ENCODE results near the gene OCRL.

OCRL gene

DNA sequence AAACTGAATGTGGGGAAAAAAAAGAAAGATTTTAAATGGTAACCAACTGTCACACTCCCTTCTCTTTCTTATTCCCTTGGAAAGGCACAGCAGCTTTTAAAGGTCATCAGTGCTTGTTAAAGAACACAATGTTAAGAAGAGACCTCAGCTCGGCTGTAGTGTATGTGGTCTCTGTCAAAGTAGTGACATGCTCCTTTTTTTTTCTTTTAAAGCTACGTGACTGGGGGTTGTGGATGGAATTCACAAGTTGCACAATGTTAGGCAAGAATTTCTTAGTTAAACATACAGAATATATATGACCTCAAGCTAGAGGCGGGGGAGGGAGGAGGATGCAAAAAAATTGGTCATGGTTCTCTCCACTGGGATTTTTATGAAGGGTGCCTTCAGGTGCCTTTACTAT lies 45.6 kb downstream of the OCRL start:
- no peaks in the 10 kb centered on the region for H3K36me3 Mint-ChIP-seq
- no peaks in the 10 kb centered on the region for H3K9me3 Mint-ChIP-seq

DNA sequence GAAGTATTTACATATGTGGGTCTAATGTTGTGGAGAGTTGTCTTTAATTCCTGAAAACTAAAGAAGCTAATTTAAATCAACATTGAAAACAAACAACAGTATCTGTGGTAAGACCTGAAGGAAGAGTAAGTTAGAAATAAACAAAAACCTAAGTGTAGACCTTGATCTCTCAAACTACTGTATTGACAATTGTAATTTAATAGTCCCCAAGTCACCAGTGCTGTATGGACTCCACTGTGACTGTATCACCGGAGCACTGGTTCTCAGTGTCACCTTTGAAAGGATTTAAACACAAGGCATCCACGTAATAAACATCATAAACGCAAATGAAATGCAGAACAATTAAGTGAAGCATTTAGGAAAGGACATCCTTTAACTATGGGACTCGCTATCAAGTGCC lies 46.4 kb downstream of the OCRL start:
- H3K9me3 Mint-ChIP-seq, result no peaks in the 10 kb centered on the region
- CTCF ChIA-PET, result no interaction called here
- no peaks in the 10 kb centered on the region for H3K27me3 Mint-ChIP-seq
- no peak overlapping the region for H3K4me3 Mint-ChIP-seq
- H3K4me1 Mint-ChIP-seq, result no peaks in the 10 kb centered on the region
- H3K36me3 Mint-ChIP-seq, result no peaks in the 10 kb centered on the region
- H3K27ac Mint-ChIP-seq, result no peak overlapping the region
- DNase-seq, result no peak

More for the DNA sequence above, 45.6 kb downstream of the OCRL start:
- no peak overlapping the region for H3K4me3 Mint-ChIP-seq
- no peaks in the 10 kb centered on the region for H3K27me3 Mint-ChIP-seq
- H3K27ac Mint-ChIP-seq, result no peak overlapping the region
- CTCF ChIA-PET, result no interaction called here
- DNase-seq, result no peak
- H3K4me1 Mint-ChIP-seq, result no peaks in the 10 kb centered on the region

DNA sequence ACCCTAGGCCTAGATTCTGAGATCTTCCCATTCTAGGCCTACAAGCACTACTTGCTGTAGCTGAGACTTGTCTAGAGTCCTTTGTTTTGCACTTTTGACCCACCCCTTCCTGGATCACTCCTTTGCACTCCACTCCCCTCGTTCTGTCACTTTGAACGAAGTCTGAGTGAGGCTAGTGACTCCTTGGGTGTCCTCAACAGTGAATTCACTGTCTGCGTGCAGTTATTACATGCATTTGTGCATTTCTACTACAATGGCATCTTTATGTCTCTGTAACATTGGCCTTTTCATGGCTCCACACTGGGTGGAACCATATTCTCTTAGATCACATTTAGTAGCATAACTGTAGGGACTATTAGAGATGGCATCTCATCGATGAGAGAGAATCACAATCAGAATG lies 50.5 kb downstream of the OCRL start:
- Mint-ChIP-seq H3K4me3 (no peak overlapping the region), H3K27me3 (no peaks in the 10 kb centered on the region), H3K4me1 (peaks cover 5% of the 10 kb centered on the region), H3K9me3 (no peaks in the 10 kb centered on the region), H3K27ac (no peak overlapping the region), H3K36me3 (no peaks in the 10 kb centered on the region)
- no peak for DNase-seq
- CTCF ChIA-PET, result no interaction called here

DNA sequence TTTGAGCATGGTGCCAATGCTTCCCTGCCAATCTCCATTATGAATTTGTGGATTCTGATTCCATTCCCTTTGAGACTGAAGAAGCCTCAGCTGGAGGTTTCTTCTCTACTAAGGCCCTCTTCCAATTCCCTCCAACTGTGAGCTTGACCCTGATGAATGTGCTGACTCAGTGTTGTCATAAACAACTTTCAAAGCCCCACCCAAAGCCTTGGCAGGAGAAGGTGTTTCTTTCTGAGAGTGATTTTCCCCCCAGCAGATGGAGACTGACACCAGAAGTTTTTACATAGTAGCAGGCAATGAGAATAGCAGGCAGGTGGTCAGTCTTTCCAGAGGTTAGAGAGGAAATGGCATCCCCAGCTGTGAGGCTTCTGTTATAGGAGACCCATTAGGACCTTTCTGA lies 53.1 kb downstream of the OCRL start:
- Mint-ChIP-seq H3K9me3 (no peaks in the 10 kb centered on the region), H3K4me3 (no peak overlapping the region), H3K36me3 (no peaks in the 10 kb centered on the region), H3K27ac (no peak overlapping the region), H3K27me3 (no peaks in the 10 kb centered on the region), H3K4me1 (peaks cover 5% of the 10 kb centered on the region)
- no peak for DNase-seq
- CTCF ChIA-PET, result interaction anchor here (2.0 kb wide), 1 partner anchor 8 kb away, joined by 7 read pairs; no protein-coding TSS in a partner anchor

DNA sequence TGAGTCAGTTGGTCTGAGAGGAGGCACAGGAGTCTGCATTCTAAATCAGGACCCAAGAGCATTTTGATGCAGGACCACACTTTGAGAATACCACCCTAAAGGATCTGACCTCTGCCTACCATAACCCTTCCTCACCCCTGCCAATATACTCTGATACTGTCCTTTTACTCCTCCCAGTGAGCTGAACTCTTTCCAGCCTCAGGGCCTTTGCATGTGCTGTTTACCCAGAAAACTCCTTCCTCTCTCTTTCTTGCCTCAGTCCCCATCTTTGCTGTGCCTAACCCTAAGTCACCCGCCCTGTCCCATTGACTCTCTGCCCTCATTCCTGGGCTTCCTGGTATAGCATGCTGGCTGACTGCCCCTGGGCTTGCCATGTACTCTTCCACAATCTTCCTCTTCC lies 54.7 kb downstream of the OCRL start:
- Mint-ChIP-seq H3K9me3 (no peaks in the 10 kb centered on the region), H3K27me3 (no peaks in the 10 kb centered on the region), H3K27ac (no peak overlapping the region), H3K4me1 (peaks cover 5% of the 10 kb centered on the region), H3K36me3 (no peaks in the 10 kb centered on the region), H3K4me3 (no peak overlapping the region)
- DNase-seq, result no peak
- CTCF ChIA-PET, result no interaction called here

DNA sequence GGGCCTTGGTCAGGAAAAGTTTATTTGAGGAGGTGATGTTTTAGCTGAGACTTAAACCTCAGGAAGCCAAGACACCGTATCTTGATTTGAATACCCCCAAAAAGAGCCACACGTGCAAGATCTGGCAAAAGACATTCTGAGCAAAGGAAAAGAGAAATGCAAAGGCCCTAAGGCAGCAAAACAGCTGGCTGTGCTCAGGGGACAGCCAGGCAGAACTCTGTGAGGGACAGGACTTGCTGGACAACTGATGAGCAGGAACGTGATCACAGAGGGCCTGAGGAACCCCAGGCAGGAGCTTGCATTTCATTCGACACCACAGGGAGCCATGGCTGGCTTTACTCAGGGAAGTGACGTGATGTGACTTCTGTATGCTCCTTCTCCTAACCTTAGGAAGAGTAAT lies 56.0 kb downstream of the OCRL start:
- Mint-ChIP-seq H3K4me3 (no peak overlapping the region), H3K4me1 (peaks cover 5% of the 10 kb centered on the region), H3K27me3 (no peaks in the 10 kb centered on the region), H3K36me3 (no peaks in the 10 kb centered on the region), H3K27ac (no peak overlapping the region), H3K9me3 (no peaks in the 10 kb centered on the region)
- CTCF ChIA-PET, result no interaction called here
- DNase-seq, result no peak

DNA sequence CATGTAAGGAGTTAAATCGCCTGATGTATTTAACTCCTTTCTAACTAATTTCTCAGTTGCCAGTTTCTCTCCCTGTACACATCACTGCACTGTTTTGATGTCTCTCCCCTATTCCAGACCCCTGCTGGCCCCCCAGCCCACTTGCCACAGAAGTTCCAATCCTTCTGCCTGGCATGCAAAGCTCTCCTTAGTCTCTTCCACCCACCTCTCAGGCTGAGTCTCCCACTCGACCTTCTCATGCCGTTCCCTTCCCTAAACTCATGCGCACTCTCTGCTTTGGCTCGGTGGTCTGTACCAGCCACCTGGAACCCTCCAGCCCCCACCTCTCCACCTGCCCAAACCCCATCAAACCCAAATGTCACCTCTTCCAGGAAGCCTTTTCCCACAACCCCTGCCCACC lies 57.8 kb downstream of the OCRL start:
- H3K4me3 Mint-ChIP-seq, result no peak overlapping the region
- H3K27ac Mint-ChIP-seq, result no peak overlapping the region
- no peaks in the 10 kb centered on the region for H3K36me3 Mint-ChIP-seq
- no peaks in the 10 kb centered on the region for H3K9me3 Mint-ChIP-seq
- H3K4me1 Mint-ChIP-seq, result peaks cover 7% of the 10 kb centered on the region
- peaks cover 4% of the 10 kb centered on the region for H3K27me3 Mint-ChIP-seq
- CTCF ChIA-PET, result interaction anchor here (1.3 kb wide), 1 partner anchor 11 kb away, joined by 3 read pairs; no protein-coding TSS in a partner anchor
- DNase-seq, result no peak

DNA sequence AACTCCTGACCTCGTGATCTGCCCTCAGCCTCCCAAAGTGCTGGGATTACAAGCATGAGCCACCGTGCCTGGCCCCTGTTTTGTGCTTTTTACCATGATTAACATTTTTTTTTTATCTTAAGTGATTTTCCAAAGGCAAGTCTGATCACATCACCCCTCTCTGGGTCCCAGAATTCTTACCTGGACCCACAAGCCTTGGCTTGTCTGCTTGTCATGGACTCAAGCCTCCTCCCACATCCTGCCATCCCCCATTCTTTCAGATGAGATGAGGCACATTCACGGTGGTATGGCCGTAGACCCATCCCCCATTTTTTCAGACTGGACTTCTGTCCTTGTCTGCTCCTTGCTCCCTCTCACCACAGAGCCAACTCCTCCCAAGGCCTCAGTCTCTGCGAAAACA lies 59.4 kb downstream of the OCRL start:
- H3K27me3 Mint-ChIP-seq, result peaks cover 7% of the 10 kb centered on the region
- no peaks in the 10 kb centered on the region for H3K36me3 Mint-ChIP-seq
- H3K4me1 Mint-ChIP-seq, result peaks cover 12% of the 10 kb centered on the region
- H3K9me3 Mint-ChIP-seq, result no peaks in the 10 kb centered on the region
- no peak for DNase-seq
- no peak overlapping the region for H3K4me3 Mint-ChIP-seq
- CTCF ChIA-PET, result no interaction called here
- no peak overlapping the region for H3K27ac Mint-ChIP-seq

DNA sequence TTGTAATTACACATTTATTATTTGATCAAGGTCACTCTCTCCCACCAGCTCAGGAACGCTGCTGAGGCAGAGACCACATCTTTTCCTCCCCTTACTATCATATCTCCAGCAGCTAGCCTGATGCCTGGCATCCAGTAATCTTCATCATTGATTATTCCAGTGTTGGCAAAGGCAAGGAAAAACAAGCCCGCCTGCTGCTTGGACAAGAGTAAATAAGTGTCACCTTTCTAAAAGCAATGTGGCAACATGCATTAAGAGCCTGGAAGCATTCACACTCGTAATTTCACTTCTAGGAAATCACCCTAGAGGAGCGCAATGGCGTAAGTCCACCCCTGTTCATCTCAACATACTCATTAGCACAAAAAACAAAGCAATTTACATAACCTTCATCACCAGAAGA lies 59.9 kb downstream of the OCRL start:
- no peak overlapping the region for H3K27ac Mint-ChIP-seq
- CTCF ChIA-PET, result no interaction called here
- DNase-seq, result no peak
- peaks cover 7% of the 10 kb centered on the region for H3K27me3 Mint-ChIP-seq
- peaks cover 17% of the 10 kb centered on the region for H3K4me1 Mint-ChIP-seq
- no peaks in the 10 kb centered on the region for H3K36me3 Mint-ChIP-seq
- no peaks in the 10 kb centered on the region for H3K9me3 Mint-ChIP-seq
- H3K4me3 Mint-ChIP-seq, result no peak overlapping the region

DNA sequence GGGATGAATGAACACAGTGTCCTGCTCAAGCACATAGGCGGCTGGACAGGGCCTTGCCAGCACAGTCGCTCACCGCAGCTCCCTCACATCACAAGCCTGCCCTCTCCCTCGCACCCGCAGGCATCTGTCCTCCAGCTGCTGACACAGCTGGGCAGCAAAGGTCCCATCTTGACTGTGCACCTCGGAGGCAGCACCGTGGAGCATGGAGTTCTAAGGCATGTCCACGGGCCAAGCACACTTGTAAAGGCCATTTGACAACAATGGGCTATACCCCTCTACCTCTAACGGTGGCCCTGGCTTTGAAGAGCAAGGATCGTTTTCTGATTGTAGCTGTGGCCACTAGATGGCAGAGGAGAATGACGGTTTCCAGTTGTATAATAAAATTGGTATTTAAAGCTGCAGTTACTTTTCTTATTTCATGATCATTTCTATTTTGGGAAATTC lies 60.9 kb downstream of the OCRL start:
- DNase-seq, result peak; percentile 35
- Mint-ChIP-seq H3K4me3 (no peak overlapping the region), H3K4me1 (peaks cover 23% of the 10 kb centered on the region), H3K36me3 (no peaks in the 10 kb centered on the region), H3K9me3 (no peaks in the 10 kb centered on the region), H3K27ac (no peak overlapping the region), H3K27me3 (peaks cover 7% of the 10 kb centered on the region)
- CTCF ChIA-PET, result interaction anchor here (0.7 to 1.6 kb wide), 7 partner anchors 8 to 464 kb away, joined by 3 to 7 read pairs (median 4); no protein-coding TSS in a partner anchor

DNA sequence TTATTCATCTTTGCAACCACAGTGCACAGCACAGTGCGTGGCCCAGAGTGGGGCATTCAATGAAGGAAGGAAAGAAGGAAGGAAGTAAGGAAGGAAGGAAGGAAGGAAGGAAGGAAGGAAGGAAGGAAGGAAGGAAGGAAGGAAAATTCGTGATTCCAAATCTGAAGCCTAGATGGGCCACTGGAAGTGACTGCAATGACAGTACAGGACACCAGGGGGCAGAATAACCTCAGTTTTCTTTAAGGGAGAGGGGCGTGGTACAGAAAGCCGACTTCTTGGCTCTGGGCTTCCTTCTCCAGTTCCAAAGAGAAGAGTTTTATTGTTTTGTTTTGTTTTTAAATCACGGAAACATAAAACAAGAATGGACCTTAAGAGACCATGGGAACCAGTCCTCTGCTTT lies 66.9 kb downstream of the OCRL start:
- H3K36me3 Mint-ChIP-seq, result no peaks in the 10 kb centered on the region
- peak; percentile 65 for DNase-seq
- no peak overlapping the region for H3K27ac Mint-ChIP-seq
- H3K4me1 Mint-ChIP-seq, result peaks cover 30% of the 10 kb centered on the region
- H3K4me3 Mint-ChIP-seq, result no peak overlapping the region
- no peaks in the 10 kb centered on the region for H3K9me3 Mint-ChIP-seq
- peaks cover 17% of the 10 kb centered on the region for H3K27me3 Mint-ChIP-seq
- CTCF ChIA-PET, result interaction anchor here (0.7 kb wide), 1 partner anchor 454 kb away, joined by 3 read pairs; no protein-coding TSS in a partner anchor

DNA sequence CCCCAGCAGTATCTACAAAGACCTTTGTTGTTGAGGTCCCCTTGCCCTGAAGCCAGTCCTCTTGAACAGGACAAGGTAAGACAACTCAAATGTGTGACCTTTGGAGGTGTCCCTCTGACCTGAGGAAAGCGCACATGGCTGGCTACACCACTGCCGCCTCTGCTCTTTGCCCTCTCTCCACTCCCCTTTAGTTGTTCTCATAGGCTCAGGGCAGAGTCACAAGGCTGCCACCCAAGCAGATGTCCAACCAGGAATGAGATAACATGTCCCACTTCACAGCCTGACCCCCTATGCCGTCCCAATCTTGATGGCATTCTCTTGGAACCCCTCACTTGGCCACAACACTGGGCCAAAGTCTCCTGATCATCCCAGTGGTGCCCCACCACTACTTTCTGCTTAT lies 68.4 kb downstream of the OCRL start:
- CTCF ChIA-PET, result interaction anchor here (1.0 to 3.3 kb wide), 7 partner anchors 11 to 298 kb away, joined by 3 to 21 read pairs (median 6); partner anchors contain the start of gene UTP14A
- Mint-ChIP-seq H3K27me3 (peaks cover 13% of the 10 kb centered on the region), H3K36me3 (no peaks in the 10 kb centered on the region), H3K4me1 (peaks cover 28% of the 10 kb centered on the region), H3K27ac (no peak overlapping the region), H3K9me3 (no peaks in the 10 kb centered on the region), H3K4me3 (no peak overlapping the region)
- DNase-seq, result no peak

DNA sequence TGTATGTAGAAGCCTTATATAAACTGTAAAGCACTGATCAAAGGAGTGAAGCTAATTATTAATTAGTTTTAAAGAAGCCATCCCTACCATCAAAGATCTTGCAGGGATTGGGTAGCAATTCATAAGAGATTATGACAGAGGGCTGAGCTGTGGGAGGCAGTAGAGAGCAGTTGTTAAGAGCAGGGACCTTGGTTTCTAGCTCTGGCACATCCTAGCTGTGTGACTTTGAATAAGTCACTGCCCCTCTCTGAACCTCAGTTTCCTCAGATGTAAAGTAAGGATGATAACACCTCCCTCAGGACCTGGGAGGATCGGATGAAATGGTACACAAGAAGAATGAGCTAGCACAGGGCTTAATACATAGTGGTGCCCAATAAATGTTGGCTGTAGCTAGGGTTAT lies 69.3 kb downstream of the OCRL start:
- no peak for DNase-seq
- peaks cover 25% of the 10 kb centered on the region for H3K4me1 Mint-ChIP-seq
- no peak overlapping the region for H3K27ac Mint-ChIP-seq
- CTCF ChIA-PET, result interaction anchor here (0.6 to 3.3 kb wide), 15 partner anchors 12 to 618 kb away, joined by 3 to 21 read pairs (median 4); no protein-coding TSS in a partner anchor
- no peaks in the 10 kb centered on the region for H3K9me3 Mint-ChIP-seq
- no peak overlapping the region for H3K4me3 Mint-ChIP-seq
- no peaks in the 10 kb centered on the region for H3K36me3 Mint-ChIP-seq
- peaks cover 13% of the 10 kb centered on the region for H3K27me3 Mint-ChIP-seq

DNA sequence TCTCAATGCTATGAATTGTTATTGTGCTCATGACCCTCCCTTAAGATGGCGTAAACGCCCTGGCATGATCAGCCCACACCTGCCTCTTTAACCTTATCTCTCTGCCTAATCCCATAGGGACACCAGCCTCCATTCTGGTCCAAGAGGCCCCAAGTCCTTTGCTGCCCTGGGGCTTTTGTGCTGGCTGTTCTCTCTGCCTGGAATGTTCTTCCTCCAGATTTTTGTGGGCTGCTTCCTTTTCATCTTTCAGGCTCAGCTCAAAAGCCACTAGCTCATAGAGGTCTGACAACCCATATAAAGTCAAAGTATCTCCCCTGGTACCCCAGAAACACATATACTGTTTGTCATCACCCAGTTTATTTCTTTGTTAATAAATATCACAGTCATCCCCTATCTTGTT lies 72.3 kb downstream of the OCRL start:
- DNase-seq, result no peak
- peaks cover 13% of the 10 kb centered on the region for H3K27me3 Mint-ChIP-seq
- CTCF ChIA-PET, result interaction anchor here (1.0 kb wide), 1 partner anchor 112 kb away, joined by 3 read pairs; no protein-coding TSS in a partner anchor
- H3K27ac Mint-ChIP-seq, result no peak overlapping the region
- H3K4me1 Mint-ChIP-seq, result peaks cover 6% of the 10 kb centered on the region
- H3K36me3 Mint-ChIP-seq, result no peaks in the 10 kb centered on the region
- H3K9me3 Mint-ChIP-seq, result no peaks in the 10 kb centered on the region
- no peak overlapping the region for H3K4me3 Mint-ChIP-seq

DNA sequence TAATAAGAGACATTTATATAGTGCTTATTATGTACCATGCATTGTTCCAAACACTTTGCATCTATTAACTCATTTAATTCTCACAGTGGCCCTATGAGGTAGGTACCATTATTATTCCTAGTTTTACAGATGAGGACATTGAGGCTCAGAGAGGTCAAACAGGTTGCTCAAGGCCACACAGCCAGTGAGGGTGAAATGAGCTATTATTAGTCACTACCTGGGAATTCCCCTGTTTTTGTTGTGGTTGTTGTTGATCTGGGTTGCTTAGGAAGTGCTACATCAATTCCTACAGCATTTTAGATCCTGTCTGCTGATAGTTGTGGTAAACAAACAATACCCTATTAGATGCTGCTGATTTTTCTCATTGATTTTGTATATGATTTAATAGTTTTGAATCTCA lies 73.5 kb downstream of the OCRL start:
- Mint-ChIP-seq H3K9me3 (no peaks in the 10 kb centered on the region), H3K27ac (no peak overlapping the region), H3K4me1 (peaks cover 6% of the 10 kb centered on the region), H3K4me3 (no peak overlapping the region), H3K27me3 (peaks cover 3% of the 10 kb centered on the region), H3K36me3 (no peaks in the 10 kb centered on the region)
- DNase-seq, result no peak
- CTCF ChIA-PET, result no interaction called here

All from activated naive CD4-positive, alpha-beta T cell treated with anti-CD3 and anti-CD28 coated beads, Interleukin-2, amount 10 ng/mL, durations not matched to agents 7 days and 5 days (primary cell).